ENCODE data around the gene RDH16.
"Not testable (repeated sequence)": the region's sequence is repeated elsewhere in the genome, so short reads cannot be mapped to it uniquely, and the experiment has no call there.

DNA sequence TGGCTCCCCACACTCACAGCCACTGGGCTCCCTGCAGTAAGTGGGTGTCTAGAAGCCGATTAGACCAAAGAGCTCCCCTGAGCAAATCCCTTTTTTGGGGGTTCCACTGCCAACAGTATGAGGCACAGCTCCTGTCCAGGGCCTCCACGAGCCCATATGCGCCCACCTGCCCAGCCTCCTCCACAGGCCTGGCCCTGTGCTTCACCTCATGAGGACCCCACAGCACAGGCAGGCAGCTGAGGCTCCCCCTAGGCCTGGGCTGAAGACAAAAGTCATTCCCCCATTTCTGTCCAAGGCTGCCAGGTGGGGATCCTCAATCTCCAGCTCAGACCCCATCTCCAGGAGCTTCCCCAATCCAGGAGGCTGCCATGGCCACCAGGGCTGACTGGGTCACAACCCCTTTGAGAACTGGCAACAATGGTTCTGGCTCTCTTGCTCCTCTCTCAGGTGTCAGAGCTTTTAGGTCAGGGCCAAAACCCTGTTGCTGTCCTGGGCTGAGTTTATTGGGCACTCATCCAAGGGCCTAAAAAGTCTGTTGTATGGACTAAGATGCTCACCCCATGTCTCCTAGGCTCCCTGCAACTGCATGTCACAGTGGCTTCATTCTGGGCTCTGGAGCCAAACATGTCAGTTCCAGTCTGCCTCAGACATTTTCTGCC is 25.3 kb upstream of the RDH16 start:
- TF ChIP-seq, protein P1, sequence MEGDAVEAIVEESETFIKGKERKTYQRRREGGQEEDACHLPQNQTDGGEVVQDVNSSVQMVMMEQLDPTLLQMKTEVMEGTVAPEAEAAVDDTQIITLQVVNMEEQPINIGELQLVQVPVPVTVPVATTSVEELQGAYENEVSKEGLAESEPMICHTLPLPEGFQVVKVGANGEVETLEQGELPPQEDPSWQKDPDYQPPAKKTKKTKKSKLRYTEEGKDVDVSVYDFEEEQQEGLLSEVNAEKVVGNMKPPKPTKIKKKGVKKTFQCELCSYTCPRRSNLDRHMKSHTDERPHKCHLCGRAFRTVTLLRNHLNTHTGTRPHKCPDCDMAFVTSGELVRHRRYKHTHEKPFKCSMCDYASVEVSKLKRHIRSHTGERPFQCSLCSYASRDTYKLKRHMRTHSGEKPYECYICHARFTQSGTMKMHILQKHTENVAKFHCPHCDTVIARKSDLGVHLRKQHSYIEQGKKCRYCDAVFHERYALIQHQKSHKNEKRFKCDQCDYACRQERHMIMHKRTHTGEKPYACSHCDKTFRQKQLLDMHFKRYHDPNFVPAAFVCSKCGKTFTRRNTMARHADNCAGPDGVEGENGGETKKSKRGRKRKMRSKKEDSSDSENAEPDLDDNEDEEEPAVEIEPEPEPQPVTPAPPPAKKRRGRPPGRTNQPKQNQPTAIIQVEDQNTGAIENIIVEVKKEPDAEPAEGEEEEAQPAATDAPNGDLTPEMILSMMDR (IDR thresholded peaks at IDR 0.05), result not testable (repeated sequence)
- not testable (repeated sequence) for TF ChIP-seq POLR2A, EP300 (IDR thresholded peaks at IDR 0.05)

Measured in tibial nerve (tissue), 4 donors.